ENCODE results near the gene UMPS. TPM values are rescaled to one million over a fixed set of nuclear protein-coding genes. Genes with fewer than 3 reads are reported as not detected.

The UMPS gene
- total RNA-seq, 4 donors from 2014 or later, result 11.6 to 33.5 (median 29.2) TPM

DNA sequence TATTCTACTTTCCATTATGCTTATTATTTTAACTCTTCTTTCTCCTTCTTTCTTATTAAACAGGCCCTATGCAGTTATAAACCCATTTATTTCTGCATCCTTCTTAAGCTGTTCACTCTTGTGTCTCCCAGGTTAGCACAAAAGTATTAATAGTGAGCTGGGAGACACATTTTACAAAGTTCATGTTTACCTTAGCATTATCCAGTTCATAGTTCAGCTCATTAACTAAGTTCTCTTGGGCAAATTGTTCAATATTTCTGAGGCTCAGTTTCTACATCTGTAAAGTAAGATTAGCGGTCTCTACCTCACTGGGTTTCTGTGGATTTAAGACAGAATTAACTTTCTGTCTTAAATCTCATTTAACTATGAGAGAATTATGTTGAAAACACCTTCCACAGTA lies 31.2 kb upstream of the UMPS start:
- no peaks in the 10 kb centered on the region for H3K4me1 ChIP-seq
- no peaks in the 10 kb centered on the region for H3K36me3 ChIP-seq
- no peaks in the 10 kb centered on the region for H3K9me3 ChIP-seq
- DNase-seq, result no peak
- H3K4me3 ChIP-seq, result no peak overlapping the region
- intact Hi-C loops (cut with DNase I), result no loop called here
- H3K27ac ChIP-seq, result no peak overlapping the region
- TF ChIP-seq POLR2A (IDR thresholded peaks at IDR 0.05), result no peak
- TF ChIP-seq, protein P1, sequence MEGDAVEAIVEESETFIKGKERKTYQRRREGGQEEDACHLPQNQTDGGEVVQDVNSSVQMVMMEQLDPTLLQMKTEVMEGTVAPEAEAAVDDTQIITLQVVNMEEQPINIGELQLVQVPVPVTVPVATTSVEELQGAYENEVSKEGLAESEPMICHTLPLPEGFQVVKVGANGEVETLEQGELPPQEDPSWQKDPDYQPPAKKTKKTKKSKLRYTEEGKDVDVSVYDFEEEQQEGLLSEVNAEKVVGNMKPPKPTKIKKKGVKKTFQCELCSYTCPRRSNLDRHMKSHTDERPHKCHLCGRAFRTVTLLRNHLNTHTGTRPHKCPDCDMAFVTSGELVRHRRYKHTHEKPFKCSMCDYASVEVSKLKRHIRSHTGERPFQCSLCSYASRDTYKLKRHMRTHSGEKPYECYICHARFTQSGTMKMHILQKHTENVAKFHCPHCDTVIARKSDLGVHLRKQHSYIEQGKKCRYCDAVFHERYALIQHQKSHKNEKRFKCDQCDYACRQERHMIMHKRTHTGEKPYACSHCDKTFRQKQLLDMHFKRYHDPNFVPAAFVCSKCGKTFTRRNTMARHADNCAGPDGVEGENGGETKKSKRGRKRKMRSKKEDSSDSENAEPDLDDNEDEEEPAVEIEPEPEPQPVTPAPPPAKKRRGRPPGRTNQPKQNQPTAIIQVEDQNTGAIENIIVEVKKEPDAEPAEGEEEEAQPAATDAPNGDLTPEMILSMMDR (IDR thresholded peaks at IDR 0.05), result no peak
- H3K27me3 ChIP-seq, result peaks cover 0 to 17% (median 0%) of the 10 kb centered on the region in 4 donors
- 83 to 89% methylated on average over 1 of the region's 1 CpG for WGBS, 2 donors

DNA sequence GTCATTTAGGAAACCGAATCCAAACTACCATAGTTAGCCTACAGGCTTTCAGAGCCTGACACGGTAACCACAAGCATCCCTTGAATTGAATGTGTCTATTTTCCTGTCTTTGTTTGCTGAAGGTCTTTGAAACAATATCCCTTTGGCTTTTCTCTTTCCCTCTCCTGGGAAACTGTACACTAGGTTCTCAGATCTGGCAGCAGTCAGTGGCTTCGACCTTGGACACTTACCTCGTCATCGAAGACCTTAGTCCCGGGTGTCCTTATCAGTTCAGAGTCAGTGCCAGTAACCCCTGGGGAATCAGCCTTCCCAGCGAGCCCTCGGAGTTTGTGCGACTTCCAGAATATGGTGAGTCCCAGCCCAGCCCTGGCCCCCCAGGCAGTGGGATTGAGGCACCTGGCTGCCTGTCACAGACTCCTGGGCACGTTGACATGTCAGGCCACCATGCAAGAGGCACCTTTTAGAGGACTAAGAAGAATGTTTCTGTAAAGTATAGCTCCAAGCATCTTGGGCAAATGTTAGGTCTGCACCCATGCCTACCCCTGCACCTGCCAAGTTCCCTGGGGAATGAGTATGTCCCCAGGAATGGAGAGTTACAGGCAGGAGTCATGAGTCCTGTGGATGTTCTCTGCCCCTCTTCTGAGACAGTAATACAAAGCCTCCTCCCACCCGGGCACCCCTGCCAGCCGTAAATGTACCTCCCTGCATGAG lies 30.4 kb upstream of the UMPS start:
- Histone ChIP-seq H3K9me3 (no peaks in the 10 kb centered on the region), H3K36me3 (no peaks in the 10 kb centered on the region), H3K4me3 (no peak overlapping the region), H3K4me1 (no peaks in the 10 kb centered on the region), H3K27me3 (peaks cover 0 to 13% (median 0%) of the 10 kb centered on the region in 4 donors), H3K27ac (no peak overlapping the region)
- WGBS, 2 donors, result 72 to 77% methylated on average over 11 of the region's 12 CpGs
- no peak for TF ChIP-seq POLR2A (IDR thresholded peaks at IDR 0.05)
- TF ChIP-seq, protein P1 (IDR thresholded peaks at IDR 0.05), result no peak
- no peak for DNase-seq
- intact Hi-C loops (cut with DNase I), result no loop called here

DNA sequence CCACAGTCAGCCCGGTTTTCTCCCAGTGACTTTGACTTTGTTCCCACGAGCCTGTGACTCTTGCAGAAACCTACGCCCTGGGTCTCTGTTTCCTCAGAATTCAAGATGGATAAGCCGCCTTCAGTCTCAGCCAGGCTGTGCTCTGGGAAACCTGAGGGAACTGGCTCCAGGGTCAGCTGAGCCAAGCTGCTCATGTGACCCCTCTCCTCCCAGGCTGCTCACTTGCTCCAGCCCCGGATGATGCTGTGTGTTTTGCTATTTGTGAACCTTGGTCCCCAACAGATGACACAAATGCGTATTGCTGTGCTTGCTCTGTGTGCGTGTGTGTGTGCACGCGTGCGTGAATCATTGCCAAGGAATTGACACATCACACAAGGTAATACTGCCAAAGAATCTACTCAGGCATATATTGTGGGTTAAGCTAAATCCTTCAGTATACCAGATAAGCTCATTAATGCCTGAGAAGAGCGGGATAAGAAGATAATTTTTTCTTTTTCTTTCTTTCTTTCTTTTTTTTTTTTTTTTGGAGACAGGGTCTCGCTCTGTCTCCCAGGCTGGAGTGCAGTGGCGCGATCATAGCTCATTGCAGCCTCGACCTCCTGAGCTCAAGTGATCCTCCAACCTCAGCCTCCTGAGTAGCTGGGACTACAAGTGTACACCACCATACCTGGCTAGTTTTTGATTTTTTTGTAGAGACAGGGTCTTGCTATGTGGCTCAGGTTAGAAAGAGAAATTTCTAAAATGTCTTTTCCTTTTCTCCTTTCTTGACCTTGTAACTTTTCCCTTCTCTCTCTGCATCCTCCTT lies 29.2 kb upstream of the UMPS start:
- intact Hi-C loops (cut with DNase I), result no loop called here

DNA sequence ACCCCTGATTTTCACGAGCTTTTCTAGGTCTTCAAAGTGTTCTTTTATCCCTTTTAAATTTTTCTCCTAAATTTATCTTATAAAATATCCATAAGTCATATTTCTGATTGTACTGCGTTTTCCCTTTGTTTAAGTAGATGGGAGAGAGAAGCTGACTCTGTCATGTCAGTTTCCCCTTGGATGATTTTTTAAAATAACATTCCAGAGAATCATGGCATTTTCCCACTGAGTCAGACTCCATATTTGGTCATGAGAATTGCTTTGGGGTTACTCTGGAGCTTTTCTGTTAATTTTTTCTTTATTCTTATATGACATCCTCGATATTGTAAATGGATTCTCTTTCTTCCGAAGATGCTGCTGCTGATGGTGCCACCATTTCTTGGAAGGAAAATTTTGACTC lies 28.6 kb upstream of the UMPS start:
- Histone ChIP-seq H3K36me3 (no peaks in the 10 kb centered on the region), H3K4me3 (no peak overlapping the region), H3K27ac (no peak overlapping the region), H3K27me3 (peaks cover 0 to 24% (median 0%) of the 10 kb centered on the region in 4 donors), H3K4me1 (no peaks in the 10 kb centered on the region), H3K9me3 (no peaks in the 10 kb centered on the region)
- TF ChIP-seq, protein P1 (IDR thresholded peaks at IDR 0.05), result no peak
- no peak for TF ChIP-seq POLR2A (IDR thresholded peaks at IDR 0.05)
- WGBS, 2 donors, result 68 to 72% methylated on average over 4 of the region's 4 CpGs
- intact Hi-C loops (cut with DNase I), result no loop called here
- DNase-seq, result no peak

More for the DNA sequence above, 29.2 kb upstream of the UMPS start:
- DNase-seq, result no peak
- no peaks in the 10 kb centered on the region for H3K9me3 ChIP-seq
- H3K4me1 ChIP-seq, result no peaks in the 10 kb centered on the region
- no peak overlapping the region for H3K4me3 ChIP-seq
- 66 to 77% methylated on average over 11 to 13 of the region's 15 CpGs for WGBS, 2 donors
- TF ChIP-seq, protein P1 (IDR thresholded peaks at IDR 0.05), result no peak
- no peak for TF ChIP-seq POLR2A (IDR thresholded peaks at IDR 0.05)
- H3K27me3 ChIP-seq, result peaks cover 0 to 18% (median 0%) of the 10 kb centered on the region in 4 donors
- H3K27ac ChIP-seq, result no peak overlapping the region
- no peaks in the 10 kb centered on the region for H3K36me3 ChIP-seq

DNA sequence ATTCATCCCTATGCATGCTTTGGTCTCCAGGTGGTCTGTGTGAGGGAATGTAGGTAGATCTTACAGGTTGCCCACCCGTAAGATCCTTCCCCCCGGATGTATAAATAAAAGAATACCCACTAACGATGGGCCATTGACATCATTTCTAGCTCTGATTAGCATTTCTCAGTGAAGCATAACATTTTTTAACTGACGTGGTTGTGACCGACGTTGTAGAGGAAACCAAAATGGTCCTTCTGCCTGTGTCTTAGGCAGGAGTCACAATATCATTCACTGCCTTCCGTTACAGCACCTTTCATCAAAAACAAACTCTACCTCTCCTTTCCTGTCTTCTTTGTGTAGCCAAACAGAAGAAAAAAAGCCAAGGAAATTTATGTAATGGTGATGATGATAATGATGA lies 27.3 kb upstream of the UMPS start:
- H3K27me3 ChIP-seq, result peaks cover 0 to 27% (median 0%) of the 10 kb centered on the region in 4 donors
- no peak overlapping the region for H3K27ac ChIP-seq

More for the DNA sequence above, 27.3 kb upstream of the UMPS start:
- Histone ChIP-seq H3K4me1 (no peaks in the 10 kb centered on the region), H3K9me3 (no peaks in the 10 kb centered on the region), H3K36me3 (no peaks in the 10 kb centered on the region), H3K4me3 (no peak overlapping the region)
- DNase-seq, result no peak
- no peak for TF ChIP-seq POLR2A (IDR thresholded peaks at IDR 0.05)
- TF ChIP-seq, protein P1 (IDR thresholded peaks at IDR 0.05), result no peak
- WGBS, 2 donors, result 78 to 82% methylated on average over 7 of the region's 7 CpGs
- intact Hi-C loops (cut with DNase I), result no loop called here

All from esophagus squamous epithelium (tissue), 5 donors.